ENCODE results near the gene STPG4.

STPG4 gene

GRCh38 chr2:47050021-47050760 is 104.9 kb downstream of the STPG4 start:
- no peak for DNase-seq

GRCh38 chr2:47049502-47049901 is 105.6 kb downstream of the STPG4 start:
- no peak for DNase-seq

GRCh38 chr2:47048801-47049480 is 106.2 kb downstream of the STPG4 start:
- DNase-seq: no peak

DNA sequence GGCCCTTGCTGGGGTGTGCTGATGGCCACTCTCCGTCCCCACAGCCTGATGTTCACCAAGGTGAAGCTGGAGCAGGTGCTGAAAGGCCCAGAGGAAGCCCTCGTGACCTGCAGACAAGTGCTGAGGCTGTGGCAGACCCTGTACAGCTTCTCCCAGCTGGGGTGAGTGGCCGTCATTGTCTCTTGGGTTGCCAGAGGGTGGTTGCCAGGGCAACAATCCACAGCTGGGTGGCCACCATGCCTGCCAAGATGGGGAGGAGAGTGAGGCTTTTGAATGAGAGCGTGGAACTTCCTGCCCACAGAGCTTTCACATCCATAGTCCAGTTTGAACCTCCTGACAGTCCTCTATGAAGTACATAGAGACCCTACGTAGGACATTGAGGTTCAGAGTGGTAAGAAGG is 108.8 kb downstream of the STPG4 start:
- no peak for DNase-seq

DNA sequence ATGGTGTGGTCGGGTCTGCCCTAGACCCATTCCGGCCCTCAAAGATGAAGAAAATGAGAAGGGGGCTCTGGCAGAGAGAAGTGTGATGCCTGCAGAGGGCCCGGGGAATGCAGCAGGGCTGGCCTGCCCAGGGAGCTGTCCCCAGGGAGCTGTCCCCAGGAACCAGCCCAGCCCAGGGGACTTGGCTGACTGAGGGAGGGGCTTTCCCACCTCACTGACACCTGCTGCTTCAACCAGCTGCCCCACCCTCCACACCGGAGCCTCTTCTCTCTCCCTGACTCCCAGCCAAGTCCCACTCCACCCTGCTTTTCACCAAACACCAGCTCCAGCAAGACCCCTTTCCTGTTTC is 111.2 kb downstream of the STPG4 start:
- no peak for DNase-seq

- peak; percentile 93 for DNase-seq
Observed at GRCh38 chr2:47043142-47043890, 111.8 kb downstream of the STPG4 start.

DNA sequence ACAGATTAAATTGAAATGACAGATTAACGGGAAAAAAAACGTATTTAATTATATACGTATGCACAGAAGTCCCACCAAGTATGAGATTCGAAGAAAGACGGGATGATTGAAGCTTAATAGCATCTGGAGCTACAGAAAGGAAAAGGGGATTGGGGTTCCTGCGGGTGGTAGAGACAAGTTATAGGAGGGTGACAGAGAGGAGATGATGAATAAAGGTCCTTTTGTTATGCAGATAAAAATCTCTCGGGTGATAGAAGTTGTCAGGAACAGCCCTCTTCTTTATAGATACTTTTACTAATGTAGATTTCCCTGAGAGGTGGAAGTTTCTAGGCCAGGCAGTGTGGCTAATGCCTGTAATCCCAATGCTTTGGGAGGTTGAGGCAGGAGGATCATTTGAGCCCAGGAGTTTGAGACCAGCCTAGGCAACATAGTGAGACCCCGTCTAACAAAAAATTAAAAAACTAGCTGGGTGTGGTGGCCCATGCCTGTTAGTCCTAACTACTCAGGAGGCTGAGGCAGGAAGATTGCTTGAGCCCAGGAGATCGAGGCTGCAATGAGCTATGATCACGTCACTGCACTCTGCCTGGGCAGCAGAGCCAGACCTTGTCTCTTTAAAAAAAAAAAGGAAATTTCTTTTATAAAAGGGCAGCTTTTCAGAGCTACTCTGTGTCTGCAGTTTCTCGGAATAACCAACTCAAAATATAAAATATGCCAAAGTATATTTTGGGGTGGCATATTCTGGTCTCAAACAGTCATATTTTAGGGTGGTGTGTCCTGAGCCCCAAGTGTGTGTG is 113.0 kb downstream of the STPG4 start:
- no peak for DNase-seq

- DNase-seq: no peak
Observed at GRCh38 chr2:47041063-47041462, 114.0 kb downstream of the STPG4 start.

GRCh38 chr2:47040651-47041050 is 114.5 kb downstream of the STPG4 start:
- no peak for DNase-seq

DNA sequence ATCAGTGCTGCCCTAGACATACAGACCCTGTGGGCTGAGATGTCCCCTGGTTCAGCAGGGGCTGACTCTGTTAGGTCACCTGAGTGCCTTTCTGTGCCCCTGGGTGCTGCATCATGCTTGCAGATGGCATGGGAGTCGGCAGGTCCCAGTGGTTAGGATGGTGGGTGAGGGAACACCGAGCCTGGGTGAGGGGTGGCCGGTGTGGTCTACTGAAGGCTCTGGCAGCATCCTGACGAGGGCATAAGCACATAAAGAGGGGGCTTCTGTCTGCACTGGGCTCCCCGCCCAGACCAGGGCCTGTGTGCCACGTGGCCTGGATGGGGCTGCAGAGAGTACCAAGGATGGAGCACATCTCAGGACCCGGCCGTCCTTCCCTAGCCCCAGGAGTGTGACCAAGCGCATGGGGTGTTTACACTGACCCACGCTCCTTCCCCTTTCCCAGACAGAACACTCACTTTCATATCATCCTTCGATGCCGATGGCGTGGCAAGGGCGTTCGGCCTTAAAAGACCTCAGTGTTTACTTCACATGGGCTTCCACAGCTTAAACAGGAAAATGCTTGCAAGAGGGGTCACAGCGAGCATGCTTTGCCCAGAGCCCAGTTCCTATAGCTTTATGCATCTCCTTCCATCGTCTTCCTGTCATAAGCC is 115.1 kb downstream of the STPG4 start:
- DNase-seq: no peak

DNA sequence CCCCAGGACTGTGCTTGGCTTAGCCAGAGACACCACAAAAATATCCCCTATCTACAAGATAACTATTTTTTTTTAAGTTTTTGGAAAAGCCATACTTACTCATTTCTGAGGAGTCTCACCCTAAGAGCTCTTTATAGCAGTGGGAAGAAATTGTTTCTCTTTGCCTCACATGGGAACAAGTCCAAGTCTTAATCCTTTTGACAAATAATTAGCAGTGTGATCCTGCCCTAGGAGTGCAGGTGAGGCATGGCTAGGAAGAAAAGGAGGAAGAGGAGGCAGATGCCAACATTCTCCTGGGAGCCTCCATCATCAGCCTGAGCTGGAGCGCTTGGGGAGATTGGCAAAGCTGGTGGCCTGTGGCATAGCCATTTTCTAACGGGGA is 115.6 kb downstream of the STPG4 start:
- no peak for DNase-seq

GRCh38 chr2:47038656-47039488 is 116.2 kb downstream of the STPG4 start:
- no peak for DNase-seq

- no peak for DNase-seq
Observed at GRCh38 chr2:47037678-47038077, 117.4 kb downstream of the STPG4 start.
